Femur (tissue), 1 donor: Measurements from ENCODE around the gene HEPACAM2.

ENCODE experiments used
- DNase-seq: peaks from one replicate; pipeline ENCODE4 v3.0.0-alpha.2; 2017

HEPACAM2 gene

GRCh38 chr7:93226310-93226709 is at the start of gene HEPACAM2:
Gene HEPACAM2, minus strand, starts transcription at chr7:93226469.
- DNase-seq, result no peak

- no peak for DNase-seq
Observed at GRCh38 chr7:93265220-93265619, 39.0 kb upstream of the HEPACAM2 start.

GRCh38 chr7:93262535-93262934 is 36.3 kb upstream of the HEPACAM2 start:
- DNase-seq, result no peak

GRCh38 chr7:93258661-93259060 is 32.4 kb upstream of the HEPACAM2 start:
- DNase-seq, result no peak

- DNase-seq, result no peak
Observed at GRCh38 chr7:93249491-93250148, 23.4 kb upstream of the HEPACAM2 start.

GRCh38 chr7:93245525-93246432 is 19.5 kb upstream of the HEPACAM2 start:
- DNase-seq, result no peak

- DNase-seq, result no peak
Observed at GRCh38 chr7:93242106-93242505, 15.8 kb upstream of the HEPACAM2 start.

- DNase-seq, result no peak
Observed at GRCh38 chr7:93239824-93240223, 13.6 kb upstream of the HEPACAM2 start.

- DNase-seq, result no peak
Observed at GRCh38 chr7:93238748-93239147, 12.5 kb upstream of the HEPACAM2 start.

GRCh38 chr7:93238131-93238530 is 11.9 kb upstream of the HEPACAM2 start:
- DNase-seq, result no peak

GRCh38 chr7:93235541-93235940 is 9.3 kb upstream of the HEPACAM2 start:
- no peak for DNase-seq

- DNase-seq, result no peak
Observed at GRCh38 chr7:93232673-93233018, 6.4 kb upstream of the HEPACAM2 start.

GRCh38 chr7:93231799-93232672 is 5.8 kb upstream of the HEPACAM2 start, which contains the start of gene VPS50:
Gene VPS50, plus strand, starts transcription at chr7:93232366. Its CDS starts 102 bp downstream, at chr7:93232468.
- peak; percentile 97 for DNase-seq

GRCh38 chr7:93231259-93231658 is 5.0 kb upstream of the HEPACAM2 start:
- DNase-seq, result no peak

- no peak for DNase-seq
Observed at GRCh38 chr7:93228302-93228701, 2.0 kb upstream of the HEPACAM2 start.

GRCh38 chr7:93219868-93220267 is 6.4 kb downstream of the HEPACAM2 start:
- no peak for DNase-seq

GRCh38 chr7:93218997-93219827 is 7.1 kb downstream of the HEPACAM2 start:
- no peak for DNase-seq

GRCh38 chr7:93212881-93213280 is 13.4 kb downstream of the HEPACAM2 start:
- no peak for DNase-seq

- DNase-seq, result no peak
Observed at GRCh38 chr7:93211228-93211818, 14.9 kb downstream of the HEPACAM2 start.

GRCh38 chr7:93205046-93205445 is 21.2 kb downstream of the HEPACAM2 start:
- no peak for DNase-seq

- no peak for DNase-seq
Observed at GRCh38 chr7:93203496-93203895, 22.8 kb downstream of the HEPACAM2 start.
